ENCODE measurements around the gene LRRC28. TPM values are rescaled to one million over a fixed set of nuclear protein-coding genes. Genes with fewer than 3 reads are reported as not detected.
A peak's percentile ranks its signal among the peaks of the same experiment; 100 is the strongest.

LRRC28 gene
- total and polyA plus RNA-seq, 2 of the 4 experiments (the other 2 are of a cell fraction) = 12.7 to 21.1 TPM

DNA sequence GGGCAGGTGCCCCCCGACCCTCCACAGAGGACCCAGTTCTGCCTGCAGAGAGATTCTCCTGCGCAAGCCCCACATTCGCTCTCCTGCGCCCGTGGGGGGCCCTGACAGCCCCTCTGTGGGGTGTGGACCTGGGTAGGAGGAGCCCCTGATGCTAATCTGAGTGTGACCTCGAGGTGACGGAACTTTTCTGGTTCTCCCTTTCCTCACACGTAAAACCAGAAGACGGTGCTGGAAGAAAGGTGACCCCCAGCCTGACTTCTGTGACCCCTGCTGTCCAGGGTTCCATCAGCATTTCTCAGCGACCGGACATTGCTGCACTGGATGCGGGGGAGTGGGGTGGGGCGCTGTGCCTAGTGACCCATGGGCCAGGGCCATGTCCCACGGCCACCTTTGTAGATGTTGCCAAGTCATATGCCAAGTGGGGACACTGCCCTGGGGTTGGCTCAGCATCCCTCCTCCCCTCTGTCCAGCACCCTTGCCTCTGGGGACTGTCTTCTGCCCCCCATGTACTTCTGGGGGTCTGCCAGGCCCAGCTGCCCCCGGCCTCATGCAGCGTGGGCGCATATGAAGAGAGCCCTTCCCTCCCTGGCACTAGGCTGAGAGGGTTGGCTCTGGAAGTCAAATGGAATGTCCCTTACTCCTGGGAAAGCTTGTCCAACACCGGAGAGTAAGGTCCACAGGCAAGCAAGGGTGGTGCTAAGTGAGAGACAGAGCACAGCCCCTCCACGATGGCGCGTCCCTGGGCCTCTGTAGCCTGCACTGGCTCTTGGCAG is 185.4 kb downstream of the LRRC28 start:
- peak overlapping the region; percentile 17; the same call in 1 of the 3 replicates for H2BK15ac ChIP-seq (ENCODE audit: low read depth, low read length)
- intact Hi-C loops (cut with micrococcal nuclease) (no loop called here), in situ Hi-C loops (cut with MboI; ENCODE audit: low sequenced_read_pairs) (no loop called here), dilution Hi-C loops (cut with HindIII; ENCODE audit: low sequenced_read_pairs, unreplicated experiment) (no loop called here)
- H3K56ac ChIP-seq (ENCODE audit: extremely low read depth, insufficient read depth, low read length) = no peak overlapping the region
- H3K14ac ChIP-seq (replicated peaks; ENCODE audit: low read depth, low read length) = no peak overlapping the region
- peaks cover 8% of the 10 kb centered on the region for H3K4me1 ChIP-seq (ENCODE audit: control insufficient read depth, insufficient read depth, low read length)
- no peaks in the 10 kb centered on the region for H3K9me3 ChIP-seq (ENCODE audit: control insufficient read depth, insufficient read depth, low read length)
- no TSS peak for BruUV-seq (replicated peaks)
- H3K9me1 ChIP-seq (ENCODE audit: insufficient read depth, low read length) = peaks cover 11% of the 10 kb centered on the region
- no peaks in the 10 kb centered on the region for H4K20me1 ChIP-seq (ENCODE audit: insufficient read depth, low read length)
- H3K4me3 ChIP-seq (ENCODE audit: insufficient read depth, low read depth, low read length) = no peak overlapping the region
- H4K91ac ChIP-seq (ENCODE audit: insufficient read depth, low read depth, low read length) = no peak overlapping the region
- H2AK9ac ChIP-seq (replicated peaks; ENCODE audit: low read depth, low read length, poor library complexity) = no peak overlapping the region
- ChIA-PET POLR2A (ENCODE audit: unreplicated experiment) (no interaction called here), CTCF (no interaction called here)
- H3K27ac ChIP-seq (ENCODE audit: insufficient read depth, low read length) = no peak overlapping the region
- no peak overlapping the region for H3K9ac ChIP-seq (ENCODE audit: low read depth, low read length)
- no peak overlapping the region for H2BK20ac ChIP-seq (ENCODE audit: low read depth, low read length)
- 0 out of 2 replicates have a peak, but pooled peaks cover 2% of the 10 kb centered on the region for H3K27me3 ChIP-seq (ENCODE audit: control insufficient read depth, insufficient read depth, low read length)
- no peak overlapping the region for H3K23ac ChIP-seq (ENCODE audit: low read depth, low read length)
- H3K18ac ChIP-seq (ENCODE audit: low read depth, low read length) = no peak overlapping the region; the same call in 1 of the 2 replicates
- H3K4ac ChIP-seq (ENCODE audit: low read depth, low read length) = no peak overlapping the region
- H4K5ac ChIP-seq (ENCODE audit: low read depth, low read length) = no peak overlapping the region
- no peak overlapping the region for H4K8ac ChIP-seq (ENCODE audit: low read depth in 2 of 2, low read length in 2 of 2)
- TF ChIP-seq RAD21 (IDR thresholded peaks at IDR 0.05; ENCODE audit: low read length) = no peak
- no peak for TF ChIP-seq POLR2A (IDR thresholded peaks at IDR 0.05; ENCODE audit: low read depth, low read length)
- TF ChIP-seq, protein P1, sequence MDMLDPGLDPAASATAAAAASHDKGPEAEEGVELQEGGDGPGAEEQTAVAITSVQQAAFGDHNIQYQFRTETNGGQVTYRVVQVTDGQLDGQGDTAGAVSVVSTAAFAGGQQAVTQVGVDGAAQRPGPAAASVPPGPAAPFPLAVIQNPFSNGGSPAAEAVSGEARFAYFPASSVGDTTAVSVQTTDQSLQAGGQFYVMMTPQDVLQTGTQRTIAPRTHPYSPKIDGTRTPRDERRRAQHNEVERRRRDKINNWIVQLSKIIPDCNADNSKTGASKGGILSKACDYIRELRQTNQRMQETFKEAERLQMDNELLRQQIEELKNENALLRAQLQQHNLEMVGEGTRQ (IDR thresholded peaks at IDR 0.05; ENCODE audit: low read depth, low read length) = no peak
- no peak for TF ChIP-seq FOS (IDR thresholded peaks at IDR 0.05; ENCODE audit: low read depth, low read length)
- no peak for TF ChIP-seq RFX5 (IDR thresholded peaks at IDR 0.05; ENCODE audit: low read depth, low read length)
- no peak for TF ChIP-seq CEBPB (IDR thresholded peaks at IDR 0.05; ENCODE audit: low read depth, low read length)
- TF ChIP-seq CHD1 (IDR thresholded peaks at IDR 0.05; ENCODE audit: low read depth, low read length) = no peak
- no peak for TF ChIP-seq MAFK (IDR thresholded peaks at IDR 0.05; ENCODE audit: low read depth, low read length)
- no peak for TF ChIP-seq RCOR1 (IDR thresholded peaks at IDR 0.05; ENCODE audit: insufficient replicate concordance, low read length)
- TF ChIP-seq, protein P2, sequence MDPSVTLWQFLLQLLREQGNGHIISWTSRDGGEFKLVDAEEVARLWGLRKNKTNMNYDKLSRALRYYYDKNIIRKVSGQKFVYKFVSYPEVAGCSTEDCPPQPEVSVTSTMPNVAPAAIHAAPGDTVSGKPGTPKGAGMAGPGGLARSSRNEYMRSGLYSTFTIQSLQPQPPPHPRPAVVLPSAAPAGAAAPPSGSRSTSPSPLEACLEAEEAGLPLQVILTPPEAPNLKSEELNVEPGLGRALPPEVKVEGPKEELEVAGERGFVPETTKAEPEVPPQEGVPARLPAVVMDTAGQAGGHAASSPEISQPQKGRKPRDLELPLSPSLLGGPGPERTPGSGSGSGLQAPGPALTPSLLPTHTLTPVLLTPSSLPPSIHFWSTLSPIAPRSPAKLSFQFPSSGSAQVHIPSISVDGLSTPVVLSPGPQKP (IDR thresholded peaks at IDR 0.05; ENCODE audit: borderline replicate concordance, low read depth, low read length) = no peak
- TF ChIP-seq MXI1 (IDR thresholded peaks at IDR 0.05; ENCODE audit: borderline replicate concordance, low read depth, low read length) = no peak
- TF ChIP-seq, protein P3, sequence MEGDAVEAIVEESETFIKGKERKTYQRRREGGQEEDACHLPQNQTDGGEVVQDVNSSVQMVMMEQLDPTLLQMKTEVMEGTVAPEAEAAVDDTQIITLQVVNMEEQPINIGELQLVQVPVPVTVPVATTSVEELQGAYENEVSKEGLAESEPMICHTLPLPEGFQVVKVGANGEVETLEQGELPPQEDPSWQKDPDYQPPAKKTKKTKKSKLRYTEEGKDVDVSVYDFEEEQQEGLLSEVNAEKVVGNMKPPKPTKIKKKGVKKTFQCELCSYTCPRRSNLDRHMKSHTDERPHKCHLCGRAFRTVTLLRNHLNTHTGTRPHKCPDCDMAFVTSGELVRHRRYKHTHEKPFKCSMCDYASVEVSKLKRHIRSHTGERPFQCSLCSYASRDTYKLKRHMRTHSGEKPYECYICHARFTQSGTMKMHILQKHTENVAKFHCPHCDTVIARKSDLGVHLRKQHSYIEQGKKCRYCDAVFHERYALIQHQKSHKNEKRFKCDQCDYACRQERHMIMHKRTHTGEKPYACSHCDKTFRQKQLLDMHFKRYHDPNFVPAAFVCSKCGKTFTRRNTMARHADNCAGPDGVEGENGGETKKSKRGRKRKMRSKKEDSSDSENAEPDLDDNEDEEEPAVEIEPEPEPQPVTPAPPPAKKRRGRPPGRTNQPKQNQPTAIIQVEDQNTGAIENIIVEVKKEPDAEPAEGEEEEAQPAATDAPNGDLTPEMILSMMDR (conservative IDR thresholded peaks at IDR 0.05; ENCODE audit: low read depth, low read length) = no peak
- TF ChIP-seq MAZ (IDR thresholded peaks at IDR 0.05; ENCODE audit: borderline replicate concordance, low read depth, low read length) = no peak
- no peak for TF ChIP-seq NFE2L2 (IDR thresholded peaks at IDR 0.05; ENCODE audit: low read depth, low read length)
- no peak for TF ChIP-seq BHLHE40 (IDR thresholded peaks at IDR 0.05; ENCODE audit: low read depth, low read length)
- 97% methylated on average over 4 of the region's 21 CpGs; no CpG with 5 or more reads in 1 of the 2 experiments for WGBS, 2 experiments (ENCODE audit: extremely low coverage in 2 of 2, insufficient read length in 1 of 2)
- no peak overlapping the region for H2AFZ ChIP-seq (replicated peaks; ENCODE audit: low read length, poor library complexity)
- 0 out of 4 replicates have a peak, but pooled peaks cover 0 to 1% of the 10 kb centered on the region in 2 experiments for H3K79me1 ChIP-seq (ENCODE audit: low read depth in 1 of 2, low read length in 2 of 2)
- ATAC-seq (ENCODE audit: low read depth) (no peak), DNase-seq (no peak)
- no peaks in the 10 kb centered on the region for H3K36me3 ChIP-seq (ENCODE audit: control insufficient read depth, insufficient read depth, low read length)
- peak overlapping the region; percentile 43; the same call in 1 of the 2 replicates for H2AK5ac ChIP-seq (ENCODE audit: low read depth, low read length)
- no peak overlapping the region for H3K4me2 ChIP-seq (ENCODE audit: low read depth, low read length)
- no peak overlapping the region for H2BK5ac ChIP-seq (ENCODE audit: low read depth, low read length, poor library complexity, severe bottlenecking)
- H2BK120ac ChIP-seq (ENCODE audit: low read depth, low read length) = peak overlapping the region; percentile 60; the same call in 1 of the 2 replicates
